ENCODE data around the gene VASH1. TPM values are rescaled to one million over a fixed set of nuclear protein-coding genes. Genes with fewer than 3 reads are reported as not detected.

Gene VASH1
- total and polyA plus RNA-seq, 2 of the 13 experiments (the other 11 are each of a cell fraction or from before 2014, with no cell fraction given): 0.11 to 0.24 TPM

DNA sequence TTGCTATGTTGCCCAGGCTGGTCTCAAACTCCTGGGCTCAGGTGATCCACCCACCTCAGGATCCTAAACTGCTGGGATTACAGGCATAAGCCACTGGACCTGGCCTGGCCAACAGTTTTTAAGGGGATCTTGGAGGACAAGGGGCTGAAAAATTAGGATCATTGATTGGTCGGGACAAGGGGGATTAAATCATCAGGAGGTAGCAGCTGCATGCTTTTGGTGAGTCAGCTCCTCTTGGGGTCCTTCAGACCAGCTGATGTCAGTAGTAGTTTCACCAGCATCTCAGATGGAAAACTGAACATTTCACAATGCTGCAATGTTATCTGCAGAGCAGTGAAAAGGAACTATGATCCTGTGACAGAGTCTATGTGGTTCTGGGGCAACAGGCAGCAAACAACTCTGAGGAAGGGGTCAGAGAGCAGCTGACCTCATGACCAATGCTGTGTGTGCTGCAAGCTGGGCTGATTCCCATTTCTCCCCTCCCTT lies 71.3 kb downstream of the VASH1 start (continued):
- no peak for TF ChIP-seq ARHGAP35 (CRISPR knock-in tag; IDR thresholded peaks at IDR 0.05; ENCODE audit: borderline replicate concordance)
- TF ChIP-seq, protein P1, sequence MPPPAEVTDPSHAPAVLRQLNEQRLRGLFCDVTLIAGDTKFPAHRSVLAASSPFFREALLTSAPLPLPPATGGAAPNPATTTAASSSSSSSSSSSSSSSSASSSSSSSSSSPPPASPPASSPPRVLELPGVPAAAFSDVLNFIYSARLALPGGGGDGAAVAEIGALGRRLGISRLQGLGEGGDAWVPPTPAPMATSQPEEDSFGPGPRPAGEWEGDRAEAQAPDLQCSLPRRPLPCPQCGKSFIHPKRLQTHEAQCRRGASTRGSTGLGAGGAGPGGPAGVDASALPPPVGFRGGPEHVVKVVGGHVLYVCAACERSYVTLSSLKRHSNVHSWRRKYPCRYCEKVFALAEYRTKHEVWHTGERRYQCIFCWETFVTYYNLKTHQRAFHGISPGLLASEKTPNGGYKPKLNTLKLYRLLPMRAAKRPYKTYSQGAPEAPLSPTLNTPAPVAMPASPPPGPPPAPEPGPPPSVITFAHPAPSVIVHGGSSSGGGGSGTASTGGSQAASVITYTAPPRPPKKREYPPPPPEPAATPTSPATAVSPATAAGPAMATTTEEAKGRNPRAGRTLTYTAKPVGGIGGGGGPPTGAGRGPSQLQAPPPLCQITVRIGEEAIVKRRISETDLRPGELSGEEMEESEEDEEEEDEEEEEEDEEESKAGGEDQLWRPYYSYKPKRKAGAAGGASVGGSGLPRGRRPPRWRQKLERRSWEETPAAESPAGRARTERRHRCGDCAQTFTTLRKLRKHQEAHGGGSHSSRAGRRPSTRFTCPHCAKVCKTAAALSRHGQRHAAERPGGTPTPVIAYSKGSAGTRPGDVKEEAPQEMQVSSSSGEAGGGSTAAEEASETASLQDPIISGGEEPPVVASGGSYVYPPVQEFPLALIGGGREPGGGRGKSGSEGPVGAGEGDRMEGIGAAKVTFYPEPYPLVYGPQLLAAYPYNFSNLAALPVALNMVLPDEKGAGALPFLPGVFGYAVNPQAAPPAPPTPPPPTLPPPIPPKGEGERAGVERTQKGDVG (CRISPR knock-in tag; IDR thresholded peaks at IDR 0.05; ENCODE audit: borderline replicate concordance): no peak
- TF ChIP-seq ZNF572 (CRISPR knock-in tag; IDR thresholded peaks at IDR 0.05): no peak
- TF ChIP-seq, protein P2, sequence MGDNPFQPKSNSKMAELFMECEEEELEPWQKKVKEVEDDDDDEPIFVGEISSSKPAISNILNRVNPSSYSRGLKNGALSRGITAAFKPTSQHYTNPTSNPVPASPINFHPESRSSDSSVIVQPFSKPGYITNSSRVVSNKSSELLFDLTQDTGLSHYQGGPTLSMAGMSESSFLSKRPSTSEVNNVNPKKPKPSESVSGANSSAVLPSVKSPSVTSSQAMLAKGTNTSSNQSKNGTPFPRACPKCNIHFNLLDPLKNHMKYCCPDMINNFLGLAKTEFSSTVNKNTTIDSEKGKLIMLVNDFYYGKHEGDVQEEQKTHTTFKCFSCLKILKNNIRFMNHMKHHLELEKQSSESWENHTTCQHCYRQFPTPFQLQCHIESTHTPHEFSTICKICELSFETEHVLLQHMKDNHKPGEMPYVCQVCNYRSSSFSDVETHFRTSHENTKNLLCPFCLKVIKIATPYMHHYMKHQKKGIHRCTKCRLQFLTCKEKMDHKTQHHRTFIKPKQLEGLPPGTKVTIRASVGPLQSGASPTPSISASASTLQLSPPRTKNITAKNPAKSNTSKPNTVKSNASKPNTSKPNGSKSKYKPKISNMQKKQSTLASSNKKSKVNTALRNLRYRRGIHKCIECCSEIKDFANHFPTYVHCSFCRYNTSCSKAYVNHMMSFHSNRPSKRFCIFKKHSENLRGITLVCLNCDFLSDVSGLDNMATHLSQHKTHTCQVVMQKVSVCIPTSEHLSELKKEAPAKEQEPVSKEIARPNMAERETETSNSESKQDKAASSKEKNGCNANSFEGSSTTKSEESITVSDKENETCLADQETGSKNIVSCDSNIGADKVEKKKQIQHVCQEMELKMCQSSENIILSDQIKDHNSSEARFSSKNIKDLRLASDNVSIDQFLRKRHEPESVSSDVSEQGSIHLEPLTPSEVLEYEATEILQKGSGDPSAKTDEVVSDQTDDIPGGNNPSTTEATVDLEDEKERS (CRISPR knock-in tag; IDR thresholded peaks at IDR 0.05): 0 out of 2 replicates have a peak, but pooled peaks have one; percentile 28
- TF ChIP-seq EZH2 (conservative IDR thresholded peaks at IDR 0.05; ENCODE audit: low read depth, low read length): no peak
- TF ChIP-seq U2AF1 (optimal IDR thresholded peaks at IDR 0.05; ENCODE audit: low read depth, low read length): no peak
- TF ChIP-seq JDP2 (CRISPR knock-in tag; IDR thresholded peaks at IDR 0.05; ENCODE audit: borderline replicate concordance): no peak
- no peak for TF ChIP-seq HIVEP1 (CRISPR knock-in tag; IDR thresholded peaks at IDR 0.05)
- TF ChIP-seq SSRP1 (CRISPR knock-in tag; IDR thresholded peaks at IDR 0.05): no peak
- TF ChIP-seq FOXK2 (IDR thresholded peaks at IDR 0.05): peak; percentile 20; the same call in 1 of the 2 replicates
- TF ChIP-seq ZNF773 (CRISPR knock-in tag; IDR thresholded peaks at IDR 0.05; ENCODE audit: borderline replicate concordance): no peak
- TF ChIP-seq MEIS2 (CRISPR knock-in tag; IDR thresholded peaks at IDR 0.05): 0 out of 2 replicates have a peak, but pooled peaks have one; percentile 41
- TF ChIP-seq BRD4 (CRISPR knock-in tag; IDR thresholded peaks at IDR 0.05): no peak
- TF ChIP-seq ZNF749 (CRISPR knock-in tag; IDR thresholded peaks at IDR 0.05; ENCODE audit: borderline replicate concordance): no peak
- no peak for TF ChIP-seq ZNF549 (CRISPR knock-in tag; IDR thresholded peaks at IDR 0.05)
- no peak for TF ChIP-seq KLF9 (CRISPR knock-in tag; IDR thresholded peaks at IDR 0.05; ENCODE audit: low read depth)
- TF ChIP-seq ASH2L (IDR thresholded peaks at IDR 0.05; ENCODE audit: insufficient read length, low read depth, low read length): no peak
- TF ChIP-seq TCF12 (IDR thresholded peaks at IDR 0.05): no peak
- no peak for TF ChIP-seq TCF12 (CRISPR knock-in tag; IDR thresholded peaks at IDR 0.05)
- TF ChIP-seq, protein P3, sequence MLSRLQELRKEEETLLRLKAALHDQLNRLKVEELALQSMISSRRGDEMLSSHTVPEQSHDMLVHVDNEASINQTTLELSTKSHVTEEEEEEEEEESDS (CRISPR knock-in tag; IDR thresholded peaks at IDR 0.05; ENCODE audit: borderline replicate concordance): no peak
- TF ChIP-seq TAF1 (CRISPR knock-in tag; IDR thresholded peaks at IDR 0.05): no peak
- TF ChIP-seq ZNF234 (CRISPR knock-in tag; conservative IDR thresholded peaks at IDR 0.05): no peak
- no peak for TF ChIP-seq SIN3B (IDR thresholded peaks at IDR 0.05; ENCODE audit: low read length)
- TF ChIP-seq SRSF4 (IDR thresholded peaks at IDR 0.05; ENCODE audit: low read depth, low read length, poor library complexity, severe bottlenecking): no peak
- TF ChIP-seq ZNF136 (CRISPR knock-in tag; IDR thresholded peaks at IDR 0.05; ENCODE audit: low read depth): no peak
- peak; percentile 50; the same call in 1 of the 2 replicates for TF ChIP-seq PITX1 (CRISPR knock-in tag; IDR thresholded peaks at IDR 0.05)
- TF ChIP-seq RXRB (CRISPR knock-in tag; IDR thresholded peaks at IDR 0.05; ENCODE audit: borderline replicate concordance): peak; percentile 75
- TF ChIP-seq ISL2 (CRISPR knock-in tag; IDR thresholded peaks at IDR 0.05): peak; percentile 67
